Right ventricle myocardium inferior (tissue), 1 donor: ENCODE data around the gene PEX10. TPM values are rescaled to one million over a fixed set of nuclear protein-coding genes. Genes with fewer than 3 reads are reported as not detected.
"Not testable (repeated sequence)": the region's sequence is repeated elsewhere in the genome, so short reads cannot be mapped to it uniquely, and the experiment has no call there.

ENCODE experiments used
- ATAC-seq: fragments of 200-7000 bp; cut with Tn5 transposase; one replicate; pipeline ENCODE4 v1.9.1; 2020; ENCODE audit warnings: mild to moderate bottlenecking, moderate library complexity
- DNase-seq: peaks from one replicate; pipeline ENCODE4 v3.0.0; 2021; ENCODE audit errors: missing footprints
- intact Hi-C: fragments of 100-400 bp; cut with DNase I; formaldehyde crosslinking; loops from one replicate; pipeline ENCODE4 v1.11.0; 2022
- total RNA-seq: library from RNA; stranded (reverse); fragmentation: NEBNext Ultra II Directional; extraction: Animal tissue kit (Norgen Biotek cat#: 25700); gene quantifications from one replicate; pipeline ENCODE4 v1.2.1, GENCODE V29; 2021
- donor health status: DM: no; HTN: yes; CAD: no; lungs with severe emphysema.

The PEX10 gene
- total RNA-seq, 1 donor from 2014 or later, result 14.5 TPM

GRCh38 chr1:2445162-2445822, 32.9 kb upstream of the PEX10 start:
- intact Hi-C loops, result no loop called here
- no peak for ATAC-seq
- DNase-seq, result no peak

- intact Hi-C loops, result no loop called here
- DNase-seq (no peak), ATAC-seq (no peak)
Measured at GRCh38 chr1:2444138-2444591, 31.8 kb upstream of the PEX10 start.

- intact Hi-C loops, result no loop called here
- no peak for DNase-seq
- ATAC-seq, result no peak
Measured at GRCh38 chr1:2443277-2444137, 31.1 kb upstream of the PEX10 start.

- intact Hi-C loops, result no loop called here
- DNase-seq (no peak), ATAC-seq (no peak)
Measured at GRCh38 chr1:2442661-2443060, 30.3 kb upstream of the PEX10 start.

GRCh38 chr1:2441746-2442145, 29.4 kb upstream of the PEX10 start:
- DNase-seq (no peak), ATAC-seq (no peak)
- intact Hi-C loops, result no loop called here

GRCh38 chr1:2440346-2440745, 28.0 kb upstream of the PEX10 start:
- DNase-seq, intact Hi-C loops, ATAC-seq: not testable (repeated sequence)

- DNase-seq, result no peak
- no peak for ATAC-seq
- intact Hi-C loops, result no loop called here
Measured at GRCh38 chr1:2439369-2439768, 27.0 kb upstream of the PEX10 start.

- DNase-seq, result no peak
- ATAC-seq, result no peak
- intact Hi-C loops, result no loop called here
Measured at GRCh38 chr1:2438641-2439040, 26.3 kb upstream of the PEX10 start.

- intact Hi-C loops, result no loop called here
- ATAC-seq (no peak), DNase-seq (no peak)
Measured at GRCh38 chr1:2438038-2438437, 25.7 kb upstream of the PEX10 start.

GRCh38 chr1:2437617-2438016, 25.3 kb upstream of the PEX10 start:
- no peak for ATAC-seq
- intact Hi-C loops, result no loop called here

GRCh38 chr1:2436876-2437275, 24.5 kb upstream of the PEX10 start:
- DNase-seq (no peak), ATAC-seq (no peak)
- intact Hi-C loops, result no loop called here

More at GRCh38 chr1:2437617-2438016, 25.3 kb upstream of the PEX10 start:
- no peak for DNase-seq

GRCh38 chr1:2435746-2436355, 23.5 kb upstream of the PEX10 start:
- DNase-seq, result no peak
- ATAC-seq, result no peak
- intact Hi-C loops, result no loop called here

- ATAC-seq, result no peak
- intact Hi-C loops, result no loop called here
- DNase-seq, result no peak
Measured at GRCh38 chr1:2435091-2435490, 22.7 kb upstream of the PEX10 start.

- no peak for ATAC-seq
- intact Hi-C loops, result no loop called here
- DNase-seq, result no peak
Measured at GRCh38 chr1:2433936-2434655, 21.7 kb upstream of the PEX10 start.

GRCh38 chr1:2433196-2433595, 20.8 kb upstream of the PEX10 start:
- intact Hi-C loops, result no loop called here
- ATAC-seq (no peak), DNase-seq (no peak)

- no peak for ATAC-seq
- DNase-seq, result no peak
- intact Hi-C loops, result no loop called here
Measured at GRCh38 chr1:2432441-2432844, 20.1 kb upstream of the PEX10 start.

- intact Hi-C loops, result no loop called here
- no peak for DNase-seq
- ATAC-seq, result no peak
Measured at GRCh38 chr1:2431518-2431917, 19.2 kb upstream of the PEX10 start.

- DNase-seq (no peak), ATAC-seq (no peak)
- intact Hi-C loops, result no loop called here
Measured at GRCh38 chr1:2431103-2431502, 18.7 kb upstream of the PEX10 start.

GRCh38 chr1:2430592-2430973, 18.2 kb upstream of the PEX10 start:
- DNase-seq (no peak), ATAC-seq (no peak)
- intact Hi-C loops, result no loop called here
